Skeletal muscle cell (primary cell): ENCODE data around the gene KRTAP9-6.

ENCODE experiments used
- DNase-seq: peaks from one replicate; pipeline ENCODE4 v3.0.0-alpha.2; 2010; ENCODE audit warnings: low read depth
- H3K4me3 ChIP-seq: 2 replicates; pipeline ENCODE4 v1.5.1; 2011; ENCODE audit warnings: low read depth, mild to moderate bottlenecking, control low read depth, low read length, moderate library complexity

KRTAP9-6 gene

DNA sequence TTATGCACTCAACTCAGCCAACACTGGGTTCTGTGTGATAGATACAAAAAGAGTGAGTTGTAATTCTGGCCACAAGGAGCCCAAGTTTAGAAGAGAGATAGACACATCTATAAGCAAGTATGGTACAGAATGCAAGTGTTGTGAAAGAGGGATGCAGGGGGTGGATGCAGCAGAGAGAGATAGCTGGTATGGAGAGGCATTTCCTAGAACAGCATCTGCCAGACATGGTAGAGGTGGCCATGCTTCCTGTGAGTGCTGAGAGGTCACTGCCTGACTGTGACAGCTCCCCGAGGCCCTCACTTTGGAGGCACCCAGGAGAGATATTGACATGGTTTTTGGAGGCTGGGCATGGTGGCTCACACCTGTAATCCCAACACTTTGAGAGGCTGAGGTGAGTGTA, 45.9 kb downstream of the KRTAP9-6 start:
- H3K4me3 ChIP-seq = no peak overlapping the region
- DNase-seq = no peak

- H3K4me3 ChIP-seq = no peak within 1 kb of the TSS
- no peak for DNase-seq
Measured at GRCh38 chr17:41315204-41315794, 50.1 kb downstream of the KRTAP9-6 start, which contains the start of gene KRTAP17-1. Gene KRTAP17-1 (minus strand): TSS chr17:41315710. CDS start chr17:41315650, 60 bp downstream.
